PFSK-1 (cell line): Measurements from ENCODE around the gene GOT2.

Experiments
- POLR2AphosphoS5 ChIP-seq: IDR thresholded peaks from 2 replicates; pipeline ENCODE4 v1.6.1; 2012; ENCODE audit warnings: low read depth, mild to moderate bottlenecking, control low read depth, low read length, moderate library complexity
- TAF1 ChIP-seq: IDR thresholded peaks from 2 replicates; pipeline ENCODE4 v1.6.1; 2012; ENCODE audit warnings: low read length, control low read depth, borderline replicate concordance; ENCODE audit not compliant: insufficient read depth

GRCh38 chr16:58756650-58757332, 22.7 kb upstream of the GOT2 start:
- TF ChIP-seq TAF1: no peak
- no peak for TF ChIP-seq POLR2AphosphoS5
